NCI-H2107 treated with DMSO at 0.1 percent for 48 hours (cell line): ENCODE data around the gene SGSH.

Experiments
- DNase-seq: peaks from one replicate; lab custom pipeline; 2025; ENCODE audit not compliant: unreplicated experiment; lab: John Stamatoyannopoulos, UW

Gene SGSH

DNA sequence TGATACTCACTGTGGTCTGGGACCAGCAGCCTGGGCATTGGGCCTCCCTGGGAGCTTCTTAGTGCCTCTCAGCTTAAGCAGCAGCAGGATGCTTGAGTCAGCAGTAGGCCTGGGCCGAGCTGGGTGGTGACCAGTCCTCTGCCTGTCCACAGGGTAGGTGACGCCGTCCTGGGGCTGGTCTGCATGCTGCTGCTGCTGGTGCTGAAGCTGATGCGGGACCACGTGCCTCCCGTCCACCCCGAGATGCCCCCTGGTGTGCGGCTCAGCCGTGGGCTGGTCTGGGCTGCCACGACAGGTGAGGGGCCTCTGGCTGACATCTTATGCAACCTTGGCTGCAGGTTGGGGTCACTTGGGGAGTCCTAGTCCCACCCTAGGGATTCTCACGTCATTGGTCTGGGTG lies 7.5 kb upstream of the SGSH start:
- no peak for DNase-seq

GRCh38 chr17:80227156-80227555 lies 7.0 kb upstream of the SGSH start:
- no peak for DNase-seq

DNA sequence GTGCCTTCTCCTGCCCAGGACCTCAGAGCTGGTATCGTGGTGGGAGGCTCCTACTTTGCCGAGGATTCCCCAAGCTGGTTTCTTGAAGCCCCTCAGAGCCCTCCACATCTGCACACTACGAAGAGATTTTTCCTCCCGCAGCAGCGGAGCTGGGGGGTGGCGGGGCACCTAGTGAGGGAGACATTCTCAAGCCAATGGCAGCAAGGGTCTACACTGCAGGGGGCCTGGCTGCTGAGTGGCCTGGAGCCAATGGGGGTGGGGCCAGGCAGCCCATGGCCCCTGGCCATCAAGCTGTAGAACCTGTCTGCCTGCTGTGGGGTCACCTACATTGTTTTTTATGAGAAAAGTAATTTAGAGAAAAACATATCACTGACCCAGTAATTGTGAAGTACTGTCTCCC lies 5.1 kb upstream of the SGSH start:
- no peak for DNase-seq

DNA sequence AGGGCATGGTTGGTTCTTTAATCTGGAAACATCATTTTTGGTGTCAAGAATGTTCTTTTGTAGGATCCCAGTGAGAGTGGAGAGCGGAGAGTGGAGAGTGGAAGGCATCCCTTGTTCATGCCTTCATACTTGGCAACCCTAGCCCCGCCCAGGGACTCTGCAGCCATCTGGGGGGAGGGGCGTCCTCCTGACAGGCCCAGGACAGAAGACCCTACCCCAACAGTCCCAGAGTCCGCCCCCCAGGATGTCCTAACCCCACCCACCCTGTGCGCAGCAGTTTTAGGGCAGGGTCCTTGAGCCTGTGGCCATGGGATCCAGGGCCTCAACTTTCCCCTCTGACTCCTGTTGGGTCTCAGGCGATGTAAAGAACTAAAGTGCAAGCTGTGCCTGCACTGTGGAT lies 4.5 kb upstream of the SGSH start:
- DNase-seq: no peak

GRCh38 chr17:80223838-80224497 lies 3.8 kb upstream of the SGSH start:
- DNase-seq: no peak

DNA sequence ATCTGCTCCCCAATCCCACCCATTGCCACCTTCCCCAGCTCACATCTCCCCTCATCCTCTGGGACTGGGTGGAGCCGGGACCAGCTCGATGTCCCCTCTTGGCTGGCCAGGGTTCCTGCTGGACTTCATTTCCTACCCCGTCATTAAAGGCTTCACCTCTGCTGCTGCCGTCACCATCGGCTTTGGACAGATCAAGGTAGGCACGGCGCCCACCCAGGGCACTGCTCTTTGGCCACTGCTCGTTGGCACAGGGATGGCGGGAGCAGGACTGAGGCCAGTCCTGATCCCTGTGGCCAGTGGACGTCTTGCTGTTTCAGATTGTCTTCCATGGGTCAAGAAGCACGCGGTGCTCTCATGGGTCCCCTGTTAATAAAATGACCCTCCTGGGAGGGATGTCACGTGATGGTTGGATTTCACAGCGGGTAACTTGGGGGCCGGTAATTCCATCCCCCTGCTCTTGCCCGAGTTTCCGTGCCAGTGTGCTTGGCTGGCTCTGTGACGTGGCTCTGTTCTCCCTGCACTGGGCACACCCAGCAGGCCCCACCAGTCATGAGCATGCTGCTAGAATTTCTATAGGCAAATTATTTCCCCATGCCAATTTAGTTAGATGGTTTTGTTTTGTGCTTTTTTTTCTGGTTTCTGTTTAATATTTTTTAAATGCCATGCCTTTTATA lies 3.1 kb upstream of the SGSH start:
- DNase-seq: no peak

DNA sequence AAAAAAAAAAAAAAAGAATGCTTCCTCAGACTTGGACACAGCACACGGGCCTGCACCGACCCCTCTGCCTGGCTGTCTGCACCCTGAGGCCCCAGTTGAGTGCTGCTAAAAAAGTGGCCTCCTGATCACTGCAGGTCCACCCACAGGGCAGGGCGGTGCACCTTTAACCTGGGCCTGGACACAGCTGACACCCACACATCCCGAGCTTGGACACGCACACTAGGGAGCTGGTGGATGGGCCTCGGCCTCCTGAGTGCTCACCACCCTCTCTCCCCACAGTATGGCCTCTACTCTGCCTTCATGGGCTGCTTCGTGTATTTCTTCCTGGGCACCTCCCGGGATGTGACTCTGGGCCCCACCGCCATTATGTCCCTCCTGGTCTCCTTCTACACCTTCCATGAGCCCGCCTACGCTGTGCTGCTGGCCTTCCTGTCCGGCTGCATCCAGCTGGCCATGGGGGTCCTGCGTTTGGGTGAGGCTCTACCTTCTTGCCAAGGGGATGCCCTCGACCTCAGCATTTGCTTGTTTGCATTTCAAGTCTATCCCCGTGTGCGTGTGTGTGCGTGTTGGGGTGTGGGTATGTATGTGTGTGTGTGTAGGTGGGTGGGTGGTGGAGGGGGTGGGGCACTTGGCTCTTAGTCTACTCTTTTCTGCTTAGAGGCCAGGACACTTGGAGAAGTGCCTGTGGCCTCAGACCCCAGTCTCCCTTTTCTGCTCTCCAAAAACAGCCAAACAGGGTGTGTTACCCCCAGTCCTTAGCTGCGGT lies 2.4 kb upstream of the SGSH start:
- no peak for DNase-seq

DNA sequence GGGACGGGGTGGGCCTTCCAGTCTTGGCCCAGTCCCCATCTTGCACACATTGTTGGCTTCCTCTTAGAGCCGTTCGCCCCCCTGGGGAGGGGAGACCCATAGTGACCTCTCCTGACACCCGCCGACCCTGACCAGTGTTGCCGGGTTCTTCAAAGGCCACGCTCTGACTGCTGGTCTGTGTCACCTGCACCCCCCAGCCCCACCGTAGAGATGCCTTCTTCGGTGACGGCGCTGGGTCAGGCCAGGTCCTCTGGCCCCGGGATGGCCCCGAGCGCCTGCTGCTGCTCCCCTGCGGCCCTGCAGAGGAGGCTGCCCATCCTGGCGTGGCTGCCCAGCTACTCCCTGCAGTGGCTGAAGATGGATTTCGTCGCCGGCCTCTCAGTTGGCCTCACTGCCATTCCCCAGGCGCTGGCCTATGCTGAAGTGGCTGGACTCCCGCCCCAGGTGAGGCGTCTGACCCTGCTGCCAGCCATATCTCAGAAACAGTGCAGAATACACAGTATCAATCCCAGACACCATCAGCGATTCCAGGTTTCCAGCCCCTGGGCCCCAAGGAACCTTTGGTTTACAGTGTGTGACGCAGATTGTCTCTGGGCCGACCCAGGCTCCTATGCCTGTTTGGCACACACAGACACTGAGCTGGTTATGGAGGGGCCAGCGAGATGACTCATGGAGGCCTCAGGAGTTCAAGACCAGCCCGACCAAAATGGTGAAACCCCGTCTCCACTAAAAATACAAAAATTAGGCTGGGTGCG lies 1.4 kb upstream of the SGSH start:
- no peak for DNase-seq

- no peak for DNase-seq
These were observed 643 bp upstream of the SGSH start for GRCh38 chr17:80220736-80221215.

GRCh38 chr17:80219763-80220053 lies 425 bp downstream of the SGSH start:
- DNase-seq: no peak

DNA sequence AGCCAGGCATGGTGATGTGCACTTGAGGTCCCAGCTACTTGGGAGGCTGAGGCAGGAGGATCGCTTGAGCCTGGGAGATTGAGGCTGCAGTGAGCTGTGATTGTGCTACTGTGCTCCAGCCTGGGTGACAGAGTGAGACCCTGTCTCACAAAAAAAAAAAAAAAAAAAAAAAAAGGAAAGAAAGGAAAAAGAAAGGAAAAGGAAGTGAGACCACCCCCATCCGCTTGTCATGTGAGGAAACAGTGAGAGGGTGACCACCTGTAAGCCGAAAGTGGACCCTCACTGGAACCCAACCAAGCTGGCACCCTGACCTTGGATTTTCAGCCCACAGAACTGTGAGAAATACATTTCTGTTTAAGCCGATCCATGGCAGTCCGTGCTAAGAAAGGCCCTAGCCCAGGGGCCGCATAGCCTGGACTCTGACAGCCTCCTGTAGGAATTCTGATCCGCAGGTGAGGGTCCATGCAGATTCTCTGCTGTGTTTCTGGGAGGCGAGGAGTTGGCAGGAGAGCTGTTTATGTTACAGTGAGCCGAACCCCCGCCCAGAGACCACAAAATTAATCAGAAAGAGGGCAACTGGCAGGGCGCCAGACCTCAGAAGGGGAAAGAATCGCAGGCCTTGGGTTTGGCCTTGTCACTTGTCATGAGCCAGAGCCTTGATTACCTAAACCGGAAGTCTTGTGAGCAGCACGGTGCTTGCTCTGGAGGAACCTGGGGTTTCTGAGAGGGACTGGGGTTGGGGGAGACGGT lies 945 bp downstream of the SGSH start:
- DNase-seq: peak; percentile 79

- DNase-seq: no peak
These were observed 1.7 kb downstream of the SGSH start for GRCh38 chr17:80218391-80218790.

DNA sequence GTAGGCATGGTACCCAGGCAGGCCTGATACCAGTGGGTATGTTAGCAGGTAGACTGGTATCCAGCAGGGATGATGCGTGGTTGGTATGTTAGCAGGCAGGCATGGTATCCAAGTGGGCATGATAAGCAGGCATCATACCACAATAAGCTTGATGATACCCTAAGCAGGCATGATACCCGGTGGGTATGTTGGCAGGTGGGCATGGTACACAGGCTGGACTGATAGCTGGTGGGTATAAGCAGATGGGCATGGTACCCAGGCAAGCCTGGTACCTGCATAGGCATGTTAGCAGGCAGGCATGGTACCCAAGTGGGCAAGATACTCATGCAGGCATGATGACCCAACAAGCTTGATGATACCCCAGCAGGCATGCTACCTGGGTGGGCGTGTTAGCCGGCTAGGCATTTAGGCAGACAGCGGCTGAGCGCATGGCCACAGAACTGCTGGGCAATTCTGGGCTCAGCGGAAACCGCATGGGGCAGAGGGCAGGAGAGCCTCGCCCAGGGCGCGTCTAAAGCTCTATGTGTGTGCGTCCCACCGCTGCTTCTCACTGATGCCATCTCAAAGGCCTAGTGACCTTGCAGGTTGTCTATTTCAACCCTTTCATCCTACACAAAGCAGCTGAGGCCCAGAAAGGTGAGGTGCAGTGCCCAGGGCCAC lies 2.3 kb downstream of the SGSH start:
- no peak for DNase-seq

GRCh38 chr17:80216473-80217456 lies 3.4 kb downstream of the SGSH start:
- DNase-seq: no peak

DNA sequence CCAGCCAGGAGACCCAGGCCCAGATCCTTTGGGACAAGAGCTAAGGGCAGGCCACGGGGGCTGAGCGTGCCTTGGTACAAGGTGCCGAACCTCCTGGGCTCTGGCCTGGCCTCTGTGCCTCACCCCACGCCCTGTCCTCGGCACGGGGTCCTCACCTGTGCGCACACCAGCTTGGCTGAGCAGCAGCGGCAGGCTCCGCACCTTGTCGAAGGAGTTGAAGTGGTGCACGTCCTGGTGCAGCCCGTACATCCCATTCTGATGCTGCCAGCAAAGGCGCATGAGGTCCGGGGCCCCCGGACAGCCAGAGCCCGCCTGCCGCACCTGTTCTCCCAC lies 5.3 kb downstream of the SGSH start:
- no peak for DNase-seq

GRCh38 chr17:80214012-80214877 lies 5.9 kb downstream of the SGSH start:
- DNase-seq: no peak

DNA sequence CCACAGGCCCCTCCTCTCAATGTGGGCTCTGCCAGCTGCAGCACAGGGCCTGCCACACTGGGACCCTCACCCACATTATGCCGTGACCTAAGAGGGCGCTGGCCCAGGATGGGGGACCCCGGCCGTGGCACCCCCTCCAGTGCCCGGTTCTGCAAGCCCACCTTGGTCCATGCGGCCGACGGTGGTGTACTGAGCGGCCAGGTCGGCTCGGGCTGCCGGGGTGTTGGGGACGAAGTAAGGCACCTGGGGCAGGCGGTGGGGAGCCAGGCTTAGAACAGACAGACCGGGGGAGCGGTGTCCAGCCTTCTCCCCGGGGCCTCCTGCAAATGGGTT lies 6.5 kb downstream of the SGSH start:
- no peak for DNase-seq

GRCh38 chr17:80212962-80213642 lies 7.0 kb downstream of the SGSH start:
- DNase-seq: no peak
